ENCODE measurements around the gene WDR6.

DNA sequence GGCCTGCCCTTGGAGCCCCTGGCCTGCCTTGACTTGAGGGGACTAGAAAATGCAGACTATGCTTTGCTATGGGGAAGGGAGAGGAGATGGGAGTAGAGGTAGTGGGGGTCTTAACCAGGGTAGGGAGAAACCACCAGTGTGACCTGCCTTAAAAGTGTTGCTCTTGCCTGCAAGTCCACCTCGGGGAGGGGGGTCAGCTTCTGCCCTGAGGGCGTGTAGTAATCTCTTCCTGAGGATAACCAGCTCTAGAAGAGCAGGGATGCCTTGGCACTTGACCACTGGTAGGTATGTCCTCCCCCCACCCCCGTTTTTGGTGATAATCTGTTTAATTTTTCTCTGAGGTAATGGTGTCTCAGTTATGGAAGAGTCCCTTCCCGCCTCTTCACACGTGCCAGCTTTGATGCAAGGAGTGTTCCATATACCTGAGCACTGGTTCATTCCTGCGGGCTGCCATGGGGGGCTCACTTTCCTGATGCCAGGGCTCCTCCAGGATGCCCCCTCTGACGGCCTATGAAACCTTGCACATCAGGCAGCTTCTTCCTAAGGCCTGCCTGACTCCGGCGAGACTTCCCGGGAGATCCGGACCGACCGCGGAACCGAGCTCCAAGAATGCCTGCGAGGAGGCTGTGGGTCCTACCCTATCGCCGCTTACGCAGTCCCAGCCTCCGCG is 17.9 kb upstream of the WDR6 start:
- TF ChIP-seq, protein P1, sequence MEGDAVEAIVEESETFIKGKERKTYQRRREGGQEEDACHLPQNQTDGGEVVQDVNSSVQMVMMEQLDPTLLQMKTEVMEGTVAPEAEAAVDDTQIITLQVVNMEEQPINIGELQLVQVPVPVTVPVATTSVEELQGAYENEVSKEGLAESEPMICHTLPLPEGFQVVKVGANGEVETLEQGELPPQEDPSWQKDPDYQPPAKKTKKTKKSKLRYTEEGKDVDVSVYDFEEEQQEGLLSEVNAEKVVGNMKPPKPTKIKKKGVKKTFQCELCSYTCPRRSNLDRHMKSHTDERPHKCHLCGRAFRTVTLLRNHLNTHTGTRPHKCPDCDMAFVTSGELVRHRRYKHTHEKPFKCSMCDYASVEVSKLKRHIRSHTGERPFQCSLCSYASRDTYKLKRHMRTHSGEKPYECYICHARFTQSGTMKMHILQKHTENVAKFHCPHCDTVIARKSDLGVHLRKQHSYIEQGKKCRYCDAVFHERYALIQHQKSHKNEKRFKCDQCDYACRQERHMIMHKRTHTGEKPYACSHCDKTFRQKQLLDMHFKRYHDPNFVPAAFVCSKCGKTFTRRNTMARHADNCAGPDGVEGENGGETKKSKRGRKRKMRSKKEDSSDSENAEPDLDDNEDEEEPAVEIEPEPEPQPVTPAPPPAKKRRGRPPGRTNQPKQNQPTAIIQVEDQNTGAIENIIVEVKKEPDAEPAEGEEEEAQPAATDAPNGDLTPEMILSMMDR (IDR thresholded peaks at IDR 0.05) = no peak
- TF ChIP-seq POLR2AphosphoS5 (IDR thresholded peaks at IDR 0.05) (no peak), POLR2A (IDR thresholded peaks at IDR 0.05) (no peak)

All from prostate gland (tissue), 2 donors.